Activated T-cell treated with anti-CD3 and anti-CD28 coated beads, Interleukin-2, amount 50 U/mL, for 4 hours (primary cell): ENCODE data around the gene TBC1D8. TPM values are rescaled to one million over a fixed set of nuclear protein-coding genes. Genes with fewer than 3 reads are reported as not detected.

Experiments
- ATAC-seq, 2 donors: fragments of 200-7000 bp; cut with Tn5 transposase; one replicate each; pipeline ENCODE4 v1.10.0; 2021
- DNase-seq: peaks from one replicate; pipeline ENCODE4 v3.0.0-alpha.2; 2020
- H3K27me3 Mint-ChIP-seq: one replicate; pipeline ENCODE4 v1.8.0; 2021; ENCODE audit warnings: low read depth, mixed read lengths
- H3K36me3 Mint-ChIP-seq: one replicate; pipeline ENCODE4 v1.8.0; 2022; ENCODE audit warnings: mixed read lengths; ENCODE audit not compliant: insufficient read depth
- H3K4me1 Mint-ChIP-seq: one replicate; pipeline ENCODE4 v1.8.0; 2021; ENCODE audit warnings: low read depth, mixed read lengths
- H3K4me3 Mint-ChIP-seq: one replicate; pipeline ENCODE4 v1.8.0; 2021; ENCODE audit warnings: mild to moderate bottlenecking, moderate library complexity, mixed read lengths
- H3K9me3 Mint-ChIP-seq: one replicate; pipeline ENCODE4 v1.8.0; 2021; ENCODE audit warnings: mixed read lengths
- total RNA-seq, 3 donors: library from RNA; stranded (reverse); gene quantifications; one replicate each; pipeline ENCODE4 v1.2.1, GENCODE V29; 2021

TBC1D8 gene
- total RNA-seq, 3 donors from 2014 or later: 0.58 to 1.1 (median 0.68) TPM

DNA sequence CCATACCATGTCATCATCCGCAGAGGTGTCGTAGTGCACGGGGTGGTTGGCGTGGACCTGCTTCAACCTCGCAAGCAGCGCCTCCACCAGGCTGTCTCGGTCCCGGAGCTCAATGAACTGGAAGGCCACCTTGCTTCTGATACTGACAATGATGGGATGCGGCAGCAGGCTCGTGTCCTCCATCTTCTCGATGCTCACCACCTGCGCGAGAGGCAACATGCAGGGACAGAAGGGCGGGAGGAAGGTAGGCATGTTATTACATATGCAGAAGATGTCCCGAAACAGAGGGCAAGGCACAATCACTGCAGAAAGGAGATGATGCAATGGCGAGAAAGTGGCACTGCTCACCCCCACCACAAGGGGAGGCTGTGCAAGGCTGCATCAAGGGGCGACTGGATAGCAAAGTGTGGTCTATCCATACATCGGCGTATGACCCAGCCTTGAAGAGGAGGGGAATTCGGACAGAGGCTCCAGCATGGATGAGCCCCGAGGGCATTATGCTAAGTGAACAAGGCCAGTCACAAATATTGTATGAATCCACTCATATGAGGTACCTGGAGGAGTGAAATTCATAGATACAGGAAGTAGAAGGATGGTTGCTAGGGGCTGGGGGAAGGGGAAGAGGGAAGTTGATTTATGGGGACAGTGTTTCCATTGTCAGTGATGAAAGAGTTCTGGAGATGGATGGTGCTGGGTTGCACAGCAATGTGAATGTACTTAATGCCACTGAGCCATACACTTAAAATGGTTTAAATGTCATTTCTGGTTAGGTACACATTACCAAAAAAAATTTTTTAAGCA lies 112.5 kb downstream of the TBC1D8 start:
- Mint-ChIP-seq H3K36me3 (no peaks in the 10 kb centered on the region), H3K4me3 (no peak overlapping the region), H3K27me3 (peaks cover 1% of the 10 kb centered on the region), H3K9me3 (no peaks in the 10 kb centered on the region), H3K4me1 (no peaks in the 10 kb centered on the region)
- ATAC-seq: no peak
- DNase-seq: no peak

DNA sequence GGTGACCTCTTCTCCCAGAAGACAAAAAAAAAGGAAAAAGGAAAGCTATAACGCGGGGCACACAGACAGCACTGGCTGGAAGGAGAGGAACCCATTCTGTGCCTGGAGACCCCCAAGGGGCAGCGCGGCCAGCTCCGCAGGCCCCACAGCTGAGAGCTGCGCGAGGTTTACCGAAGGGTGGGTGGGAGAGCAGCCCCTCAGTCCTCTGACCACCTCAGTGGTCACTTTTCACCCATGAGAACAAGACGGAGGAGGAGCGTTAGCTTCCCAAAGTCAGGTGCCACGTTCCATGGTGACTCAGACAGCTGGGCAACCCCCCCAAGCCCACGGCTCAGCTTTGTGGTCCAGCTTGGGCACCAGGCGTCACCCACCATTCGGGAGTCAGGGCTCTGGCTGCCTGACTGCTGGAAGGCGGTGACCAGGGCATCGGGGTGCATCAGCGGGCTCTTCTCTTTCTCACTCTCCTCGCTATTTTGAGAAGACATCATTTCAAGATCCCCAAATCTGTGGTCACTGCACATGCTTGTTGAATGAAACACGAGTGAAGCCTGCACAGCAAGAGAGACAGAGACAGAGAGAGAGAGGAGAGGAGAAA lies 113.9 kb downstream of the TBC1D8 start:
- ATAC-seq: no peak
- Mint-ChIP-seq H3K36me3 (no peaks in the 10 kb centered on the region), H3K4me1 (no peaks in the 10 kb centered on the region), H3K4me3 (no peak overlapping the region), H3K9me3 (no peaks in the 10 kb centered on the region), H3K27me3 (peaks cover 7% of the 10 kb centered on the region)
- DNase-seq: no peak

GRCh38 chr2:101036562-101036961 lies 114.6 kb downstream of the TBC1D8 start:
- Mint-ChIP-seq H3K27me3 (peaks cover 9% of the 10 kb centered on the region), H3K4me3 (no peak overlapping the region), H3K9me3 (no peaks in the 10 kb centered on the region), H3K36me3 (no peaks in the 10 kb centered on the region), H3K4me1 (no peaks in the 10 kb centered on the region)
- DNase-seq (no peak), ATAC-seq (no peak)

DNA sequence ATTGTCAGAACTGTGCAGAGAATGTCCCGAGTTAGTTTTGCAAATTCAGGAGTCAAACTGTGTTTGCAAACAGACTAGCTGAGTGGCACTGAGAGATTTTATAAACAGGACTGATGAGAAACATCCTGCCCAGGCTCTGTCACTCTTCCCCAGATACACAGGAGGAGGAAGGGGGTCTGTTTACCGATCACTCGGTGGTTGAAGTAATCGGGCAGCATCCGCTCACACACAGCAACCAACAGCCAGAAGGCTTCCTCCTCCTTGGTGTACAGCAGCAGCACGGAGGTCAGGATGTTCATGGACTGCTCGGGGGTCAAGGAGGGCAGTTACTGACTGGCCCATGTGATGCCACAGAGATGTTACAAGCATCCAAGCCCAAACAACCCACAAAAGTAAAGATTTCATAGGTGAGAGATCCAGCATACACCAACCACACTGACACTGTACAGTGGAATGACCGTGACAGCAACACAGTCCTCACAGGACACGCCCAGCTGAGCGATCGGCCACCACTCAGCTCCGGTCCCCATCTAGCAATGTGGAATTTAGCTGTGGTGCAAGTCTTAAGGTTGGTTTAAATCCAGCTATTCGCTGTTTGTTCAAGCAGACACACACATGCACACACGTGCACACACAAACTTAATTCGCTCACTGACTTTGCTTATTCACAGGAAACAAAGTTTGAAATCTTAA lies 119.0 kb downstream of the TBC1D8 start:
- no peaks in the 10 kb centered on the region for H3K36me3 Mint-ChIP-seq
- no peaks in the 10 kb centered on the region for H3K9me3 Mint-ChIP-seq
- H3K4me1 Mint-ChIP-seq: no peaks in the 10 kb centered on the region
- ATAC-seq (no peak), DNase-seq (no peak)
- no peak overlapping the region for H3K4me3 Mint-ChIP-seq
- peaks cover 9% of the 10 kb centered on the region for H3K27me3 Mint-ChIP-seq

GRCh38 chr2:101030866-101031554 lies 120.2 kb downstream of the TBC1D8 start:
- H3K9me3 Mint-ChIP-seq: no peaks in the 10 kb centered on the region
- ATAC-seq: no peak
- no peak overlapping the region for H3K4me3 Mint-ChIP-seq
- no peaks in the 10 kb centered on the region for H3K36me3 Mint-ChIP-seq
- DNase-seq: no peak
- H3K4me1 Mint-ChIP-seq: no peaks in the 10 kb centered on the region
- H3K27me3 Mint-ChIP-seq: peaks cover 9% of the 10 kb centered on the region

- Mint-ChIP-seq H3K27me3 (peaks cover 4% of the 10 kb centered on the region), H3K4me1 (no peaks in the 10 kb centered on the region), H3K9me3 (no peaks in the 10 kb centered on the region), H3K4me3 (no peak overlapping the region), H3K36me3 (no peaks in the 10 kb centered on the region)
- DNase-seq: no peak
- no peak for ATAC-seq
Measured at GRCh38 chr2:101027852-101028251, 123.3 kb downstream of the TBC1D8 start.

DNA sequence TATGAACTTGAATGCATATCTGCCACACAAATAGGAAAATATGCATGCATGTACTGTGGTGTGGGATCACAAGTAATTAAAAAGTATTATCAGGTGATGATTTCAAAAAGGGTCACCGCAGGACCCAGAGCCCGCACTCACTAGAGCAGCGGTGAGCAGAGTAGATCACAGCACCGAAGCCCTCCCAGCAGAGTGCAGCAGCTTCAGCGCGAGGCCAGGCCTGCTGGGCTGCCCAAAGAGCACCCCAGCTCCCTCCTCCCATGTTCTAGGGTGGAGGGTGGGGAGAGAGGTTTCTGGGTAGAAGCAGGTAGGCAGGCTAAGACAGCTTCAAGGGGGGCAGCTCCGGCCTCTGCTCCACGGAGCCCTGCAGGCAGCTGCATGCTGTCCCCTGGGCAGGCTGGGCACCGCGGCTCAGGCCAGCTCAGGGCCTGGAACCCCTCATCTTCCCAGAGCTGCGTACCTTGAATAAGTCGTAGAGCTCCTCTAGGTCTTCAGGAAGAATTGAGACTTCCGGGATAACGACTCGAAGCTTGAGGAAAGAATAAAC lies 124.2 kb downstream of the TBC1D8 start:
- Mint-ChIP-seq H3K27me3 (no peaks in the 10 kb centered on the region), H3K4me3 (no peak overlapping the region), H3K4me1 (no peaks in the 10 kb centered on the region), H3K36me3 (no peaks in the 10 kb centered on the region), H3K9me3 (no peaks in the 10 kb centered on the region)
- ATAC-seq (no peak), DNase-seq (no peak)

DNA sequence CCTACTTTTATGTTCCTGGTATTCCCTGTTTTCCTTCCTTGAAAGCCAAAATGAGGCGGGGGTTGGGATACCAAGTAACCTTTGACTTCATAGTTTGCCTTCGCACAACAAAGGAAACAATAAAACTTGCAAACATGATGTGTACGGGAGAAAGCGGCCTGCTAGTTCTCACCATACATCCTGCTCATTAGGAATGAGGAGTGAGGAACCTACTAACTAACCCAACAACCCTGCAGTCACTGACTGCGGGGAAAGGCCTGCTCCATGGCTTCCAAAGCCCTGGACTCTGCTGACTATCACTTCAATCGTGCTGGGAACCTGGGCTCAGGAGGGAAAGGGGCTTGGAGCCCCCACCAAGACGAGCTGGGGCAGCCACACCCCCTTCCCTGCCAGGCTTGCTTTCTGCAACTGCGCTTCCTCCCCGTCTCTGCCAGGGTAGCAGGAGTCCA lies 124.9 kb downstream of the TBC1D8 start:
- ATAC-seq (no peak), DNase-seq (no peak)
- no peaks in the 10 kb centered on the region for H3K27me3 Mint-ChIP-seq
- H3K36me3 Mint-ChIP-seq: no peaks in the 10 kb centered on the region
- no peaks in the 10 kb centered on the region for H3K4me1 Mint-ChIP-seq
- H3K9me3 Mint-ChIP-seq: no peaks in the 10 kb centered on the region
- no peak overlapping the region for H3K4me3 Mint-ChIP-seq

DNA sequence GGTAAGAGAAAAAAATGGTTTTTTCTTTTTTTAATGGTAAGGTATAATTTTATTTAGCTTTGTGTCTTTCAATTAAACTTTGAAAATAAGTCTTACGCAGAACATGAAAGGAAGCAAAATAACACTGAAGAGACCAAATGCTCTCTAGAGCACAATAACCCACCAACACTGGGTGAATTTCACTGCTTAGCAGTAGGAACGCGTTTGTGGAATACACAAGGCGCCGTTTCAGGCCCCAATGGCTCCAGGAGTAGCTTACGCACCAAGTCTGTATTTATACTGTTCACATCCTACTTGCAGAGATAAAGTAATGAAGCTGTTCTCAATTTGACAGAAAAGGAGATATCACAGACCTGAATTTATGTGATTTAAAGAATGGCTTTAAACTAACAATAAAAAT lies 125.6 kb downstream of the TBC1D8 start:
- H3K4me3 Mint-ChIP-seq: no peak overlapping the region
- DNase-seq (no peak), ATAC-seq (no peak)
- no peaks in the 10 kb centered on the region for H3K9me3 Mint-ChIP-seq
- H3K36me3 Mint-ChIP-seq: no peaks in the 10 kb centered on the region
- H3K27me3 Mint-ChIP-seq: no peaks in the 10 kb centered on the region
- no peaks in the 10 kb centered on the region for H3K4me1 Mint-ChIP-seq

DNA sequence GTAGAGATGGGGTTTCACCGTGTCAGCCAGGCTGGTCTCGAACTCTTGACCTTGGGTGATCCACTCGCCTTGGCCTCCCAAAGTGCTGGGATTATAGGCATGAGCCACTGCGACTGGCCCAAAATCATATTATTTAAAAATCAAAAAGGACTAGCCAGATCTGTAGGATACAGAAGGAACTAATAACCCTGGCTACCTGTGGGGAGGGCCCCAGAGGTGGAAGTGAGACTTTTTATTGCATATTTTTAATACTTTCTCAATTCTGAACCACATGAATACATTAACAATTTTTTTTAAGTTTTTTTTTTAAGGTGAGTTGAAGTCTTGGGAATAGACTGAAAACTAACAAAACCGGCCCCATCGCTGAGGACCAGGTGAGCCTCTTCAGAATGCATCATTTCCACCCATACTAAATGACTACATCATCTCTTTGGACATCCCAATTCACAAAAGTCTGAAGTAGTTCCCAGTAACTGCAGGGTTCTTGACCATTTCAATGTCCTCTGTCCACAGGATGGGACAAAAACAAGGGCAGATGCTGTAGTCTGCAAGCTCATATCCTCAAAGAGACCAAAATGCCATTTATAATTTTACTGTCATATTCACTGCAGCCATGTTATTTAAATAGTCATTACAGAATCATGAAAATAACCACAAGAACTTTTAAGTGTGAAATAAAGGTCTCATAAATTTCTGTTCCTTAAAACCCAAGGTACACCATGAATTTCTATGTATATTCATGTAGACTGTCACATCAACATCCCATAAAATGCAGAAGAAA lies 127.7 kb downstream of the TBC1D8 start:
- no peaks in the 10 kb centered on the region for H3K9me3 Mint-ChIP-seq
- no peak overlapping the region for H3K4me3 Mint-ChIP-seq
- no peaks in the 10 kb centered on the region for H3K27me3 Mint-ChIP-seq
- H3K36me3 Mint-ChIP-seq: peaks cover 4% of the 10 kb centered on the region
- ATAC-seq: no peak
- H3K4me1 Mint-ChIP-seq: no peaks in the 10 kb centered on the region
- DNase-seq: no peak

DNA sequence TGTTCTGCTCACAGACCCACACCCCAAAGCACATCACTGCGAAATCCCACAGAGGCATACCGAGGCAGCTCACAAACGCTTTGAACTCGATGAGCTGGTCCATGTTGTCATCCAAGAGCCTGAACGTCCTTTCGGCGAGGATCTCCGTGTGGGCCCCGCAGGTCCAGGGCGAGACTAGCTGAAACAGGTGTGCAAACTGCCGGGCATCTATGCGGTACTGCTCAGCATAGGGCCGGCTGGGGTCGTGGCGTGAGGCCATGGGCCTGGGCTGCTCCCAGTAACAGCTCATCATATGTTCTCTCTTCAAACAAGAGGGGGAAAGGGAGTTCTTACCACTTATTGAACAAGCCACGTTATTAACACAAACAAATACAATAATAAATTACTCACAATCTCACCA lies 129.0 kb downstream of the TBC1D8 start:
- Mint-ChIP-seq H3K9me3 (no peaks in the 10 kb centered on the region), H3K27me3 (no peaks in the 10 kb centered on the region), H3K36me3 (peaks cover 4% of the 10 kb centered on the region), H3K4me3 (no peak overlapping the region), H3K4me1 (no peaks in the 10 kb centered on the region)
- ATAC-seq (no peak), DNase-seq (no peak)

DNA sequence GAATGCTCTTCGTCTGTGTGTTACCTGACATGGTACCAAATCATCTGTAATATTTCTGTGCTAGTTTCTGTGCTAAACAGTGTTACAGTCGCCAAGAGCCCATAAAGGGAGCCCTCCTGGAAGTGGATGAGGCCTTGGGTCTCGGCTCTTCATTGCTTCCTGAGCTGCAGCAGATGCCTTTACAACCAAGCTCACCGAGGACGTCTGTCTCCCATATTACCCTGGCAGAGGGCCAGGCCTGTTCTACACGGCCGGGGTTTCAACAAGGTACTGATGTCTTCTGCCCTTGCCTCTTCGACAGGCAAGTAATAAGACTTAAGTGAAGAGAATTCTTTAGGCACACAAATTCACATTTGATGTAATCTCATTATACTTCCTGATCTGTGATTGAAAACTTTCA lies 132.2 kb downstream of the TBC1D8 start:
- H3K9me3 Mint-ChIP-seq: no peaks in the 10 kb centered on the region
- no peak for ATAC-seq

GRCh38 chr2:101017371-101017770 lies 133.8 kb downstream of the TBC1D8 start:
- no peaks in the 10 kb centered on the region for H3K9me3 Mint-ChIP-seq
- no peak for ATAC-seq
- peaks cover 6% of the 10 kb centered on the region for H3K4me1 Mint-ChIP-seq
- peaks cover 20% of the 10 kb centered on the region for H3K36me3 Mint-ChIP-seq
- DNase-seq: no peak
- H3K27me3 Mint-ChIP-seq: no peaks in the 10 kb centered on the region
- H3K4me3 Mint-ChIP-seq: no peak overlapping the region

More for the DNA sequence above, 132.2 kb downstream of the TBC1D8 start:
- Mint-ChIP-seq H3K36me3 (peaks cover 12% of the 10 kb centered on the region), H3K4me1 (no peaks in the 10 kb centered on the region), H3K4me3 (no peak overlapping the region), H3K27me3 (no peaks in the 10 kb centered on the region)
- no peak for DNase-seq
